Measurements from ENCODE around the gene RMND5A. TPM values are rescaled to one million over a fixed set of nuclear protein-coding genes. Genes with fewer than 3 reads are reported as not detected.
A peak's percentile ranks its signal among the peaks of the same experiment; 100 is the strongest.

The RMND5A gene
- polyA plus RNA-seq, 1 donor, result 52.8 TPM

GRCh38 chr2:86807468-86808275, 87.6 kb downstream of the RMND5A start:
- peaks cover 15% of the 10 kb centered on the region for H3K27me3 ChIP-seq (ENCODE audit: control insufficient read depth, insufficient read depth, low read length)
- no CpG with 5 or more reads among the region's 51 CpGs for WGBS (ENCODE audit: insufficient coverage, low lambda C conversion rate)
- peaks cover 4% of the 10 kb centered on the region for H3K4me1 ChIP-seq (ENCODE audit: control insufficient read depth, insufficient read depth, low read length)
- H3K9me3 ChIP-seq (ENCODE audit: control insufficient read depth, low read depth, low read length), result no peaks in the 10 kb centered on the region
- H3K27ac ChIP-seq (ENCODE audit: low read length), result peak overlapping the region; percentile 63
- peak overlapping the region; percentile 49 for H3K4me3 ChIP-seq (ENCODE audit: low read length)
- DNase-seq, result peak; percentile 54 to 89
- H3K36me3 ChIP-seq (ENCODE audit: control insufficient read depth, insufficient read depth, low read length), result no peaks in the 10 kb centered on the region

GRCh38 chr2:86808315-86809161, 88.4 kb downstream of the RMND5A start:
- DNase-seq, result peak; percentile 88 to 91
- peak overlapping the region; percentile 63 for H3K27ac ChIP-seq (ENCODE audit: low read length)
- peaks cover 15% of the 10 kb centered on the region for H3K27me3 ChIP-seq (ENCODE audit: control insufficient read depth, insufficient read depth, low read length)
- H3K9me3 ChIP-seq (ENCODE audit: control insufficient read depth, low read depth, low read length), result no peaks in the 10 kb centered on the region
- WGBS (ENCODE audit: insufficient coverage, low lambda C conversion rate), result no CpG with 5 or more reads among the region's 36 CpGs
- H3K4me1 ChIP-seq (ENCODE audit: control insufficient read depth, insufficient read depth, low read length), result peaks cover 4% of the 10 kb centered on the region
- H3K36me3 ChIP-seq (ENCODE audit: control insufficient read depth, insufficient read depth, low read length), result no peaks in the 10 kb centered on the region
- H3K4me3 ChIP-seq (ENCODE audit: low read length), result peak overlapping the region; percentile 49

- Histone ChIP-seq H3K36me3 (ENCODE audit: control insufficient read depth, insufficient read depth, low read length) (no peaks in the 10 kb centered on the region), H3K27me3 (ENCODE audit: control insufficient read depth, insufficient read depth, low read length) (peaks cover 15% of the 10 kb centered on the region), H3K9me3 (ENCODE audit: control insufficient read depth, low read depth, low read length) (no peaks in the 10 kb centered on the region), H3K4me3 (ENCODE audit: low read length) (peak overlapping the region; percentile 49), H3K4me1 (ENCODE audit: control insufficient read depth, insufficient read depth, low read length) (peaks cover 10% of the 10 kb centered on the region), H3K27ac (ENCODE audit: low read length) (peak overlapping the region; percentile 30)
- WGBS (ENCODE audit: insufficient coverage, low lambda C conversion rate), result no CpG with 5 or more reads among the region's 43 CpGs
- DNase-seq, result peak in 1 of 2 donors; percentile 30
Measured at GRCh38 chr2:86809481-86810121, 89.5 kb downstream of the RMND5A start.

DNA sequence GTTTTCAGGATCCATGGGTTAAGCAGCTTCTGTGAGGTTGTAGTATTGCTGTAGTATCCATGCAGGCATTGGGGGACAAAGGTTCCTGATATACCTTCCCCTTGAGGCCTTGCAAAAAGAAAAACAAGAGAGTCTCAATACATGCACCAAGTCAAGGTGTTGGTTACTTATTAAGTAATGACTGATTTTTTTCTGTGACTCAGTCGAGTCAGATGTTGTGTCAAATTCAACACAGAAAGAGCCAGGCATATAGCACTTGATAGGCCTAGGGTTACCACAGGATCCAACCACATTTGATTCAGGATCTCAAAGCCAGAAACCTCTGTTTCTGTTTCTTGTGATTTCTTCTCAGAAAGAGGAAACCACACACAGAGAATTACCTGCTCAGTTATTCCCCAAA, 95.5 kb downstream of the RMND5A start:
- H3K27ac ChIP-seq (ENCODE audit: low read length), result peak overlapping the region; percentile 81
- H3K36me3 ChIP-seq (ENCODE audit: control insufficient read depth, insufficient read depth, low read length), result no peaks in the 10 kb centered on the region
- peaks cover 34% of the 10 kb centered on the region for H3K4me1 ChIP-seq (ENCODE audit: control insufficient read depth, insufficient read depth, low read length)
- DNase-seq, result peak; percentile 75 to 85
- WGBS (ENCODE audit: insufficient coverage, low lambda C conversion rate), result no CpG with 5 or more reads among the region's 1 CpG
- no peak overlapping the region for H3K4me3 ChIP-seq (ENCODE audit: low read length)
- no peaks in the 10 kb centered on the region for H3K27me3 ChIP-seq (ENCODE audit: control insufficient read depth, insufficient read depth, low read length)
- no peaks in the 10 kb centered on the region for H3K9me3 ChIP-seq (ENCODE audit: control insufficient read depth, low read depth, low read length)

DNA sequence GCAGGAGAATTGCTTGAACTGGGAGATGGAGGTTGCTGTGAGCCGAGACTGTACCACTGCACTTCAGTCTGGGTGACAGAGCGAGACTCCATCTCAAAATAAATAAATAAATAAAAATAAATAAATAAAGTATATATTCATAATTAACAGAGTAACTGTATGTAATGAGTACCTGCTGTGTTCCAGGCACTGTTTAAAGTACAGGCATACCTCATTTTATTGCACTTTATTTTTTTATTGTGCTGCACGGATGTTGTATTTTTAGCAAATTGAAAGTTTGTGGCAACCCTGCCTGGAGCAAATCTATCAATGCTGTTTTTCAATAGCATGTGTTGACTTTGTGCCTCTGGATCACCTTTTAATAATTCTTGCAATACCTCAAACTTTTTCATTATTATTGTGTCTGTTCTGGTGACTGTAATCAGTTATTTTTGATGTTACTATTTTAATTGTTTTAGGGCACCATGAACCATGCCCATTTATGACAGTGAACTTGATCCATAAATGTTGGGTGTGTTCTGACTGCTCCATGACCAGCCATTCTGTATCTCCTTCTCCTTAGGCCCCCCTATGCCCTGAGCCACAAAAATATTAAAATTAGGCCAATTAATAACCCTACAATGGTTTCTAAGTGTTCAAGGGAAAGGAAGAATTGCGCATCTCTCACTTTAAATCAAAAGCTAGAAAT, 98.2 kb downstream of the RMND5A start:
- WGBS (ENCODE audit: insufficient coverage, low lambda C conversion rate), result 90% methylated on average over 1 of the region's 4 CpGs

GRCh38 chr2:86818957-86819356, 98.9 kb downstream of the RMND5A start:
- Histone ChIP-seq H3K4me1 (ENCODE audit: control insufficient read depth, insufficient read depth, low read length) (peaks cover 30% of the 10 kb centered on the region), H3K27me3 (ENCODE audit: control insufficient read depth, insufficient read depth, low read length) (no peaks in the 10 kb centered on the region), H3K27ac (ENCODE audit: low read length) (peak overlapping the region; percentile 51), H3K9me3 (ENCODE audit: control insufficient read depth, low read depth, low read length) (no peaks in the 10 kb centered on the region), H3K4me3 (ENCODE audit: low read length) (no peak overlapping the region), H3K36me3 (ENCODE audit: control insufficient read depth, insufficient read depth, low read length) (no peaks in the 10 kb centered on the region)
- WGBS (ENCODE audit: insufficient coverage, low lambda C conversion rate), result no CpG with 5 or more reads among the region's 2 CpGs
- DNase-seq, result no peak

More for the DNA sequence above, 98.2 kb downstream of the RMND5A start:
- H3K9me3 ChIP-seq (ENCODE audit: control insufficient read depth, low read depth, low read length), result no peaks in the 10 kb centered on the region
- H3K27ac ChIP-seq (ENCODE audit: low read length), result peak overlapping the region; percentile 51
- DNase-seq, result peak in 1 of 2 donors; percentile 48
- H3K36me3 ChIP-seq (ENCODE audit: control insufficient read depth, insufficient read depth, low read length), result no peaks in the 10 kb centered on the region
- H3K27me3 ChIP-seq (ENCODE audit: control insufficient read depth, insufficient read depth, low read length), result no peaks in the 10 kb centered on the region
- H3K4me3 ChIP-seq (ENCODE audit: low read length), result no peak overlapping the region
- peaks cover 34% of the 10 kb centered on the region for H3K4me1 ChIP-seq (ENCODE audit: control insufficient read depth, insufficient read depth, low read length)

GRCh38 chr2:86821306-86821705, 101.2 kb downstream of the RMND5A start:
- no peak overlapping the region for H3K4me3 ChIP-seq (ENCODE audit: low read length)

GRCh38 chr2:86821842-86822241, 101.8 kb downstream of the RMND5A start:
- no CpG with 5 or more reads among the region's 6 CpGs for WGBS (ENCODE audit: insufficient coverage, low lambda C conversion rate)
- Histone ChIP-seq H3K36me3 (ENCODE audit: control insufficient read depth, insufficient read depth, low read length) (no peaks in the 10 kb centered on the region), H3K9me3 (ENCODE audit: control insufficient read depth, low read depth, low read length) (no peaks in the 10 kb centered on the region), H3K27ac (ENCODE audit: low read length) (no peak overlapping the region), H3K4me1 (ENCODE audit: control insufficient read depth, insufficient read depth, low read length) (peaks cover 11% of the 10 kb centered on the region), H3K4me3 (ENCODE audit: low read length) (no peak overlapping the region), H3K27me3 (ENCODE audit: control insufficient read depth, insufficient read depth, low read length) (no peaks in the 10 kb centered on the region)
- no peak for DNase-seq

More at GRCh38 chr2:86821306-86821705, 101.2 kb downstream of the RMND5A start:
- DNase-seq, result no peak
- whole genome bisulfite sequencing (ENCODE audit: insufficient coverage, low lambda C conversion rate), result no CpG with 5 or more reads among the region's 13 CpGs
- no peaks in the 10 kb centered on the region for H3K27me3 ChIP-seq (ENCODE audit: control insufficient read depth, insufficient read depth, low read length)
- peaks cover 13% of the 10 kb centered on the region for H3K4me1 ChIP-seq (ENCODE audit: control insufficient read depth, insufficient read depth, low read length)
- no peaks in the 10 kb centered on the region for H3K36me3 ChIP-seq (ENCODE audit: control insufficient read depth, insufficient read depth, low read length)
- no peaks in the 10 kb centered on the region for H3K9me3 ChIP-seq (ENCODE audit: control insufficient read depth, low read depth, low read length)
- no peak overlapping the region for H3K27ac ChIP-seq (ENCODE audit: low read length)

GRCh38 chr2:86822668-86823345, 102.7 kb downstream of the RMND5A start:
- no CpG with 5 or more reads among the region's 3 CpGs for WGBS (ENCODE audit: insufficient coverage, low lambda C conversion rate)
- H3K27me3 ChIP-seq (ENCODE audit: control insufficient read depth, insufficient read depth, low read length), result no peaks in the 10 kb centered on the region
- H3K4me3 ChIP-seq (ENCODE audit: low read length), result no peak overlapping the region
- no peaks in the 10 kb centered on the region for H3K36me3 ChIP-seq (ENCODE audit: control insufficient read depth, insufficient read depth, low read length)
- peaks cover 11% of the 10 kb centered on the region for H3K4me1 ChIP-seq (ENCODE audit: control insufficient read depth, insufficient read depth, low read length)
- no peak for DNase-seq
- no peak overlapping the region for H3K27ac ChIP-seq (ENCODE audit: low read length)
- H3K9me3 ChIP-seq (ENCODE audit: control insufficient read depth, low read depth, low read length), result no peaks in the 10 kb centered on the region
